Measurements from ENCODE around the gene HAUS7. TPM values are rescaled to one million over a fixed set of nuclear protein-coding genes. Genes with fewer than 3 reads are reported as not detected.
"Not testable (repeated sequence)": the region's sequence is repeated elsewhere in the genome, so short reads cannot be mapped to it uniquely, and the experiment has no call there.

HAUS7 gene
- total RNA-seq, 2 experiments from 2014 or later = 42.5 to 47.9 TPM

GRCh38 chrX:153405426-153405825 is 65.0 kb downstream of the HAUS7 start:
- H3K4me3 ChIP-seq (ENCODE audit: low read depth, low read length, poor library complexity, severe bottlenecking) = no peak overlapping the region
- POLR2A ChIA-PET = no interaction called here
- H3K9me3 ChIP-seq (ENCODE audit: low read length) = no peaks in the 10 kb centered on the region
- H3K4me1 ChIP-seq (ENCODE audit: insufficient read depth, low read length, poor library complexity, severe bottlenecking) = no peaks in the 10 kb centered on the region
- BruUV-seq (replicated peaks) = no TSS peak
- H2AFZ ChIP-seq (ENCODE audit: low read length) = no peak overlapping the region
- DNase-seq (ENCODE audit: low spot score) = no peak
- no peak overlapping the region for H3K4me2 ChIP-seq (ENCODE audit: low read length)
- no peaks in the 10 kb centered on the region for H4K20me1 ChIP-seq (ENCODE audit: insufficient read depth, low read length)
- H3K9me2 ChIP-seq (ENCODE audit: insufficient read depth, low read length) = no peaks in the 10 kb centered on the region
- TF ChIP-seq EZH2phosphoT487 (IDR thresholded peaks at IDR 0.05; ENCODE audit: borderline replicate concordance, low read depth, low read length) = no peak
- TF ChIP-seq CTCF (conservative IDR thresholded peaks at IDR 0.05; ENCODE audit: low read length) = no peak
- H3K27ac ChIP-seq (ENCODE audit: low read depth, low read length, poor library complexity, severe bottlenecking) = no peak overlapping the region
- intact Hi-C loops (cut with micrococcal nuclease; ENCODE audit: unreplicated experiment) = no loop called here
- CTCF ChIA-PET (ENCODE audit: unreplicated experiment) = no interaction called here
- no peaks in the 10 kb centered on the region for H3K79me2 ChIP-seq (ENCODE audit: insufficient read depth, low read depth, low read length)
- no peaks in the 10 kb centered on the region for H3K36me3 ChIP-seq (ENCODE audit: insufficient read depth, low read length)

GRCh38 chrX:153404333-153404732 is 66.0 kb downstream of the HAUS7 start:
- H3K9me2 ChIP-seq (ENCODE audit: insufficient read depth, low read length); intact Hi-C loops (cut with micrococcal nuclease; ENCODE audit: unreplicated experiment); H3K27ac ChIP-seq (ENCODE audit: low read depth, low read length, poor library complexity, severe bottlenecking); H3K36me3 ChIP-seq (ENCODE audit: insufficient read depth, low read length); H3K4me2 ChIP-seq (ENCODE audit: low read length); H2AFZ ChIP-seq (ENCODE audit: low read length); POLR2A ChIA-PET; BruUV-seq (replicated peaks); H3K4me3 ChIP-seq (ENCODE audit: low read depth, low read length, poor library complexity, severe bottlenecking); H3K79me2 ChIP-seq (ENCODE audit: insufficient read depth, low read depth, low read length); H3K4me1 ChIP-seq (ENCODE audit: insufficient read depth, low read length, poor library complexity, severe bottlenecking); CTCF ChIA-PET (ENCODE audit: unreplicated experiment); H3K9me3 ChIP-seq (ENCODE audit: low read length); H4K20me1 ChIP-seq (ENCODE audit: insufficient read depth, low read length); DNase-seq (ENCODE audit: low spot score): not testable (repeated sequence)

- Histone ChIP-seq H3K4me3 (ENCODE audit: low read depth, low read length, poor library complexity, severe bottlenecking) (no peak within 1 kb of the TSS), H3K27ac (ENCODE audit: low read depth, low read length, poor library complexity, severe bottlenecking) (no peak within 1 kb of the TSS), H3K9me2 (ENCODE audit: insufficient read depth, low read length) (no peaks in the 10 kb centered on the region), H3K79me2 (ENCODE audit: insufficient read depth, low read depth, low read length) (no peaks in the 10 kb centered on the region), H2AFZ (ENCODE audit: low read length) (no peak within 1 kb of the TSS), H4K20me1 (ENCODE audit: insufficient read depth, low read length) (no peaks in the 10 kb centered on the region), H3K36me3 (ENCODE audit: insufficient read depth, low read length) (no peaks in the 10 kb centered on the region), H3K4me1 (ENCODE audit: insufficient read depth, low read length, poor library complexity, severe bottlenecking) (no peaks in the 10 kb centered on the region), H3K9me3 (ENCODE audit: low read length) (no peaks in the 10 kb centered on the region), H3K4me2 (ENCODE audit: low read length) (no peak within 1 kb of the TSS)
- no TSS peak for BruUV-seq (replicated peaks)
- no peak for DNase-seq (ENCODE audit: low spot score)
- CTCF ChIA-PET (ENCODE audit: unreplicated experiment) = no interaction called here
- POLR2A ChIA-PET = no interaction called here
- no peak for TF ChIP-seq EZH2phosphoT487 (IDR thresholded peaks at IDR 0.05; ENCODE audit: borderline replicate concordance, low read depth, low read length)
- no peak for TF ChIP-seq CTCF (conservative IDR thresholded peaks at IDR 0.05; ENCODE audit: low read length)
- intact Hi-C loops (cut with micrococcal nuclease; ENCODE audit: unreplicated experiment) = no loop called here
Measured at GRCh38 chrX:153401133-153401764, 69.1 kb downstream of the HAUS7 start, which contains the start of gene PNMA6E. TSS of gene PNMA6E (minus strand) at chrX:153401350. CDS start at chrX:153398849, 2,501 bp downstream.
